NCI-H526 (cell line): ENCODE data around the gene IGFL4.

Experiments
- DNase-seq, 2 experiments: peaks; one replicate each; lab custom pipeline; 2025; lab: John Stamatoyannopoulos, UW

The IGFL4 gene

DNA sequence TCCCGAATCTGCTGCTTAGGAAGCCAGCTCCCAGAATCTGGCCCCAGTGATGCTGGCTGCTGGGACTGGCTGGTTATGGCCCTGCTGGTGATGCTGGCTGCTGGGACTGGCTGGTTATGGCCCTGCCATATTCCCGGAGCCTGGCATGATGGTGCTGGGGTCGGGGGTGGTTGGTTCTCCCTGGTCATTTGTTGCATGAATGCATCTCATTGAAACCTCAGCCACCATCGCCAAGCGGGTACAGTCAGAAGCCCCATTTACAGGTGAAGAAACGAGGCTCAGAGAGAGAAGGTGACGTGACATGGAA is 20.0 kb downstream of the IGFL4 start:
- no peak for DNase-seq

GRCh38 chr19:46019270-46019669 is 21.5 kb downstream of the IGFL4 start:
- DNase-seq = no peak

DNA sequence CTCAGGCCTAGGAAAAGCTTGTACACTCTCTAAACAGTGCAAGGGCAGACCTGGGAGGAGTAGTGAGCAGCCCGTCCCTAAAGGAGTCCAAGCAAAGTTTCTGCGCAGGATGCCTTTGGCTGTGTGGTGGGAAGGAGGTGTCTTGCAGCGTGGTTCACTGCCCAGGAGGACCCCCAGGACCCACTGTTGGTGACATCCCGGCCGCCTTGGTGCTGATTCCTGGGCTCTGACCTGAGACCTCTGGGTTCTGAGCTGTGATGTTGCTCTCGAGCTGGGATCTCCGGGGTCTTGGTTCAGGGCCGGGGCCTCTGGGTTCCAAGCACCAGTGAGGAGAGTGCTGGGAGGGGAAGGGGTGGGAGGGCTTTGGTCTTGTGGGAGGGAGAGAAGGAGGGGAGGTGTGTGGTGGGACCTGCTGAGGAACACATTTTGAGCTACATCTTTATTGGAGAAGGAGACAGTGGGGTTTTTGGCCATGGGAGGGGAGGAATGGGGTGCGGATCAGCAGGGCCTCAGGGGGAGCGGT is 22.0 kb downstream of the IGFL4 start:
- DNase-seq = no peak

DNA sequence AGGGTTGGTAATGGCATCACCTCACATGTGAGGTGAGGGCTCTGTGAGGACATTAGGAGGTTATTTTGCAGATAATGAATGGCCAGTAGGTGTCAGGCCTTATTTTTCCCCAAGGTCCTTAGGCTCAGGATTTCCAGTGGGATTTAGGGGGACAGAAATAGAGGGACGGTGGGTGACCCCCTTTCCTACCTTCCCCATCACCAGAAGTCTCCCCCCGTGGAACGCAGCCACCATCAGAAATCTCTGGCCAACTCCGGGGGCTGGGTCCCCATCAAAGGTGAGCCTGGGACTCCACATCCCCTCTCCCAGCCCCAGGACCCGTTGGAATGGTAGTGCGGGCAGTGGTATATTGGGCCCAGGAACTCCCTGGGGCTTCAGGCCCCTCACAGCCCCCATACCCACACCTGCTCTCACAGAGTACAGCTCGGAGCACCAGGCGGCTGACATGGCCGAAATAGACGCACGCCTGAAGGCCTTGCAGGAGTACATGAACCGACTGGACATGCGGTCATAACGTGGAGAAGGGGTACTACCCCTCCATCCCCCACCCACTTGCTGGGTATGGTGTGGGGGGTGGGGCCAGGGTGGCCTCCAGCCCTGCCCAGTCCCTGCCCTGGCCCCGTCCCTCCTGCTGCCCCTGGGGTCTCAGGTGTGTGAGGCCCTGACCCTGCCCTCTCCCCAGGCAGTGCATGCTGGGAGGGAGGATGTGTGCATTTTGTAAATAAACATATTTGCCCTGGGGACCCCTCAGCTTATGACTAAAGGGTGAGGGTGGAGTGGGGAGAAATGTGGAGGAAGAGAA is 22.7 kb downstream of the IGFL4 start:
- no peak for DNase-seq

- no peak for DNase-seq
These were observed 23.7 kb downstream of the IGFL4 start for GRCh38 chr19:46017095-46017429.

DNA sequence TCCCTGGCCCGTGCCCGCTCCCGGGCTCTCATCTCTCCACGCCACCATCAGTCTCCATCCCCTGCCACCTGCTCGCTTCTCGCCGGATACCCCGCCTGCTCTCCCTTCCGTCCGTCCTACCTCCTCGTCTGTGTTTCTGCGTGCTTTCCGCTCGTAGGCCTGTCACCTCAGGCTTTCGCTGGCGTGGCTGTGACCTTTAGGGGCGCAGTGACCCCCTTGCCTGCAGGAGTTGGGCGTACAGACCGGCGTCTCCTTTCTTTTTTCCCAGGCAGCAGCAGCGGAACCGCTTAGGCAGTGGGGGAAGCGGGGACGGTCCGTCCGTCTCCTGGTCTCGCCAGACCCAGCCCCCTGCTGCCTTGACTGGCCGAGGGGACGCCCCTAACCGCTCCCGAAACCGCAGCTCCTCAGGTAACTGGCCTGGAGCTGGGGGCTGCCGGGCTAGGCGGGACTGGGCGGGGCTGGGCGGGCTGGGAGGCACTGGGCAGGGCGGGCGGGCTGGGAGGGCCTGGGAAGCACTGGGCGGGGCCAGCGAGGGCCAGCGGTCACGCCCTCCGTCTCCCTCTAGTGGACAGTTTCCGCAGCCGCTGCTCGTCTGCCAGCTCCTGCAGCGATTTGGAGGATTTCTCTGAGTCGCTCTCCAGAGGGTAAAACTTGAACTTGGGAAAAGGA is 24.2 kb downstream of the IGFL4 start:
- peak; percentile 54 to 83 for DNase-seq

- peak in 1 of 2 experiments; percentile 36 for DNase-seq
These were observed 24.9 kb downstream of the IGFL4 start for GRCh38 chr19:46015687-46016425.

- peak; percentile 47 to 91 for DNase-seq
These were observed 25.7 kb downstream of the IGFL4 start for GRCh38 chr19:46014941-46015686.

DNA sequence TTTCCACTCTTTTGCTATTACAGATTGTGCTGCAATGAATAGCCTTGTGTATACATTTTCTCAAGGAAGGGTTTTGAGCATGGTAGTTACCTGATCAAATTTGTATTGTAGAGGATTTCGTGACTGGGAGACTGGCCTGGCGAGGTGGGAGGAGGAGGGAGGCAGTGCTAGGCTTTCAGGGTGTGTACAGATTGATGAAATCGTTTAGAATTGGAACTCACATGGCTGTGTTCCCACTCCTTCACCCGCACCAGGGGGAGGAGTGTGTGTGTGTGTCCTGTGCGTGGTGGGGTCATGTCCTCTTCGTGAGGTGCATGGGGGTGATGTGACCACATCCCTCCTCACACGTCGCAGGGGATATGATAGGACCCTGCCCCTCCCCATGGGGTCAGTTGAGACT is 26.3 kb downstream of the IGFL4 start:
- no peak for DNase-seq

DNA sequence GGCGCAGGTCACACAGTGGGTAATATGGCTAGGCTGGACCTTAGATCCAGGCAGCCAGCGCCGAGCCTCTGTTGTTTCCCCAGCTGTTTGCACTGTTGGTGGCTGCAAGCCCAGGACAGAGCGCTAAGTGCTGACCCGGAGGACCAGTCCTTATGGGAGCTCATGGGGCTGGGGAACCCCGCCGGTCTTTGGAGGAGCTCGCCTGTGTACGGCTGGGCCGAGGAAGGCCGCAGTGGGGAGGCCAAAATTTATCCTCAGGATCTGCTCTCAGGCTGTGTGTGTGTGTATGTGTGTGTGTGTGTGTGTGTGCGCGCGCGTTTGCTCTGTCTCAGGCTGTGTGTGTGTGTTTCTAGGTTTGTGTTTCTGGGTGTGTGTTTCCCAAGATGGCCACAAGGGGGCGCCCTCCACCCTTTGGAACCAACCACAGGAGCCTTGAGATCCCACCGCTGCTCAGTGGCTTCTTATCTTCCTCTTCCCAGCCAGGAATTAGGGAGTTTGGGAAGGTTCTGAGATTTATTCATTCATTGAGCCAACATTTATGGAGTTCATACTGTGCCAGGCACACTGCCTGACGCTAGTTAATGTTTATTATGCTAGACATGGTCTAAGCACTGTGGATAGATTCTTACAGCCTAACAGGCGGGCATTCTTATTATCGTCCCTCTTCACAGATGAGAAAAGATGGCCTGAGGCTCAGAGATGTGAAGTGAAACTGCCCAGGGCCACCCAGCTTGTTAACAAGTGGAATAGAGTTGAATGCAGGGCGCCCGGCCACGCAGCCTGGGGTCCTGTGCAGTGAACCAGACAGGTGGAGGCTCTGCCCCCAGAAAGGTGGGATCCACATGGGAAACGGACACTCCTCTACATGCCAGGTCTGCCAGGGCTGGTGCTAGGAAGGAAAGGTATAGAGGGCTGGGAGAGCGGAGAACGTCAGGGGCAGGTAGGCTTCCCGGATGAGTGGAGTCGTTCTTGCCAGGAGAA is 31.0 kb downstream of the IGFL4 start:
- DNase-seq = peak in 1 of 2 experiments; percentile 76

DNA sequence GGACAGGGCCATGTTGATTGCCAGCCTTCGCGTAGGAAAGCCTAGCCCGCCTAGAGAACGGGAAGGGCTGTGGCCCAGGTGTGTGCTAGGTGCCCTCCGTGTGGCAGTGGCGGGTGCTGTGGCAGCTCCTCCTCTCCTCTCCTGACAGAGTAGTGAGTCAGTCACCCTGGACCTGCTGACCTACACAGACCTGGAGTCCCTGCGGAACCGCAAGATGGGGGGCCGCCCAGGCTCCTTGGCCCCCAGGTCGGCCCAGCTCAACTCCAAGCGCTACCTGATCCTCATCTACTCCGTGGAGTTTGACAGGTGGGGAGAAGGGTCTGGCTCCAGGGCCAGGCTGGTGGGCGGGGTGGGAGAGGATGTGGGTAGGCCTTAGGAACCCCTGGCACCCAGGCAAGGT is 34.4 kb downstream of the IGFL4 start:
- DNase-seq = no peak

DNA sequence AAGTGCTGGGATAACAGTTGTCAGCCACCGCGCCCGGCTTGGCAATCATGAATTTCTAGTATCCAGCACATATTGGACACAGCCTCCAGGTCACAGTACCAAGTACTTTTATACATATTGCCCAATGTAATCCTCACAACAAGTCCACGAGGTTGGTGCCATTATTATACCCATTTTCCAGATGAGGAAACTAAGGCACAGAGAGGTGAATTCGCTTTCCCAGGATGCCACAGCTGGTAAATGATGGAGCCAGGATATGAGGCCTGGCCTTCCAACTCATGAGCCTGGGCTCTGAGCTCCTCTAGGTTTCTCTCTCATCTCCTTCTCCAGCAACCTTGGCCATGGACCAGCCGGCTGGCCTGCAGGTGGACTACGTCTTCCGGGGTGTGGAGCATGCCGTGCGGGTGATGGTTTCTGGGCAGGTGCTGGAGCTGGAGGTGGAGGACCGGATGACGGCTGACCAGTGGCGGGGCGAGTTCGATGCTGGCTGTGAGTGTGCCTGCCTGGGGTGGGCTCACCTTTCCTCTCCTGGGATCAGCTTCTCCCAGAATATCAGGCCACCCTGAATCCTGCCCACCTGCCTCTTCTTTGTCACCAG is 38.0 kb downstream of the IGFL4 start:
- DNase-seq = no peak

DNA sequence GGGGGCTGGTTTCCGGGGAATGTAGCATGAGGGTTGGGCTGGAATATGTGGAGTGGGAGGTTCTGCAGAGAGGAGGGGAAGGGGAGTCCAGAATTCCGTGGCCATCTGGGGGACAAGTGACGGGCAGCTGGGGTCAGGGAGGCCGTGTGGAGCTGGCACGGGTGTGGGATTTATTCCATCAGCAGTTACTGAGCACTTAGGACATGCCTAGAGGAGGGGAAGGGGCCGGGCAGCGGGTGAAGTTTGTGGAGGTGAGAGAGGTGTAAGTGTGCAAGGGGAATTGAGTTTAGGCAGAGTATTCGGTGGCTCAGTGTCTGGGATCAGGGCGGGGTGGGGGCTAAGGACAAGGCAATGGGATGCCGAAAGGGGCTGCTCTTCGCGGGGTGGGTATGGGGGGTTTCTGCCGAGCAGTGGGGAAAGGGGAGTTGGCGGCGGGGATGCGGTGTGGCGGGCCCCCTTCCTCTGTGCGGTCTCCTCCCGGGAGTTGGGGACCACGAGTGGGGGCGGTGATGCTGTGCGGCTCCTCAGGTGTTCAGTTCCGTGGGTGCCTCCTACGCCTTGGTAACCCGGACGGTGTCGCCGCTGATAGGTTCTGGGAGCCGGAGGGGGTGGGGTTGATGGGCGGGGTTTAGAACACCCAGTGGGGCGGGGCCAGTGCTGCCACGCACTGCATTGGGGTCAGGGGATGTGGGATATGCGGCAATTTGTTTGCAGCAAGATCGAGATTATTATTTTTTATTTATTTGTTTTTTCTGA is 40.1 kb downstream of the IGFL4 start:
- peak in 1 of 2 experiments; percentile 84 for DNase-seq

GRCh38 chr19:45999653-46000121 is 41.1 kb downstream of the IGFL4 start:
- DNase-seq = peak in 1 of 2 experiments; percentile 48

DNA sequence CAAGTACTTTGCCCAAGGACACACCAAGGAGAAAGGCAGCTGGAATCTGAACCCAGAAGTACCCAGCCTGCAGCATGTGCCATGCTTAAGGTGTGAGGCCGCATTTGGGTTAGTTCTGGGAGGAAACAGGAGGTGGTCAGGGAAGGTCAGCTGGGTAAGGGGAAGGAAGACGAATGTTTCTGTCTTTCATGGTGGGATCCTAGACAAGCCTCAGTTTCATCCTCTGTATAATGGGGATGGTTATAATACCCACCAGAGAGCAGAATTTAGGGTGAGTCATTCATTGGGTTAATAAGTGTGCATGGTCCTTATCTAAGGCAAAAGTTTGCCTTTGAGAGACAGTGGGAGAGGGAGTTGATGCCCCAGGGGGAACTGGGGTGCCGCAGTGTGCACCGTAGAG is 42.0 kb downstream of the IGFL4 start:
- no peak for DNase-seq

DNA sequence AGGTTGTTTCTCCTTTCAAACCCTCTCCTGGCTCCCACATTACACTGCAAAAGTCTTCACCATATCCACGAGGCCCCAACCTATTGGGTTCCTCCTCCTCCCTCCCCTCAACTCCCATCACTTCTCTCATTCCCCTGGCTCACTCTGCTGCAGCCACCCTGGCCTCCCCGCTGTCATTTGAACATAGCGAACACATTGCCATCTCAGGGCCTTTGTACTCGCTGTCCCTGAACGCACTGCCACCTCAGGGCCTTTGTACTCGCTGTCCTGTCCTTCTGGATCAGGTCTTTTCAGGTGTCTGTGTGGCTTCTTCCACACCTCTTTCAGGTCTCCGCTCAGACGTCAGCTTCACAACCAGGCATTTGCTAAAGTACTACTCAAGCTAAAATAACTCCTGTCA is 43.9 kb downstream of the IGFL4 start:
- DNase-seq = no peak

GRCh38 chr19:45995715-45996385 is 45.0 kb downstream of the IGFL4 start:
- DNase-seq = no peak

- peak; percentile 99 for DNase-seq
These were observed 45.6 kb downstream of the IGFL4 start, which contains the start of gene CCDC61 for GRCh38 chr19:45994998-45995714. CCDC61 (plus strand) TSS chr19:45995467; CDS start chr19:46003019, 7,552 bp downstream.
